ENCODE measurements around the gene YBEY.
"Not testable (repeated sequence)": the region's sequence is repeated elsewhere in the genome, so short reads cannot be mapped to it uniquely, and the experiment has no call there.

Gene YBEY

GRCh38 chr21:46299167-46299566 lies 13.0 kb downstream of the YBEY start:
- no peak overlapping the region for H3K4me3 ChIP-seq (ENCODE audit: low read depth, low read length)
- TF ChIP-seq CTCF (IDR thresholded peaks at IDR 0.05; ENCODE audit: low read depth, low read length, missing control alignments) = no peak
- DNase-seq (ENCODE audit: low read depth) = no peak

- DNase-seq (ENCODE audit: low read depth) = no peak
- TF ChIP-seq CTCF (IDR thresholded peaks at IDR 0.05; ENCODE audit: low read depth, low read length, missing control alignments) = no peak
Observed at GRCh38 chr21:46301759-46302158, 15.6 kb downstream of the YBEY start.

GRCh38 chr21:46304437-46304836 lies 18.3 kb downstream of the YBEY start:
- DNase-seq (ENCODE audit: low read depth) = no peak
- no peak overlapping the region for H3K4me3 ChIP-seq (ENCODE audit: low read depth, low read length)
- no peak for TF ChIP-seq CTCF (IDR thresholded peaks at IDR 0.05; ENCODE audit: low read depth, low read length, missing control alignments)

More at GRCh38 chr21:46301759-46302158, 15.6 kb downstream of the YBEY start:
- H3K4me3 ChIP-seq (ENCODE audit: low read depth, low read length) = no peak overlapping the region

- TF ChIP-seq CTCF (IDR thresholded peaks at IDR 0.05; ENCODE audit: low read depth, low read length, missing control alignments) = no peak
- DNase-seq (ENCODE audit: low read depth) = no peak
Observed at GRCh38 chr21:46304955-46305354, 18.8 kb downstream of the YBEY start.

GRCh38 chr21:46307625-46308024 lies 21.5 kb downstream of the YBEY start:
- TF ChIP-seq CTCF (IDR thresholded peaks at IDR 0.05; ENCODE audit: low read depth, low read length, missing control alignments) = no peak
- no peak for DNase-seq (ENCODE audit: low read depth)
- no peak overlapping the region for H3K4me3 ChIP-seq (ENCODE audit: low read depth, low read length)

More at GRCh38 chr21:46304955-46305354, 18.8 kb downstream of the YBEY start:
- H3K4me3 ChIP-seq (ENCODE audit: low read depth, low read length) = no peak overlapping the region

GRCh38 chr21:46308431-46308830 lies 22.3 kb downstream of the YBEY start:
- no peak for DNase-seq (ENCODE audit: low read depth)
- no peak for TF ChIP-seq CTCF (IDR thresholded peaks at IDR 0.05; ENCODE audit: low read depth, low read length, missing control alignments)
- no peak overlapping the region for H3K4me3 ChIP-seq (ENCODE audit: low read depth, low read length)

- not testable (repeated sequence) for H3K4me3 ChIP-seq (ENCODE audit: low read depth, low read length); DNase-seq (ENCODE audit: low read depth)
Observed at GRCh38 chr21:46310260-46310659, 24.1 kb downstream of the YBEY start.
